Fibroblast of the aortic adventitia (primary cell): ENCODE results near the gene THSD1. TPM values are rescaled to one million over a fixed set of nuclear protein-coding genes. Genes with fewer than 3 reads are reported as not detected.

Source experiments
- DNase-seq: peaks from one replicate; pipeline ENCODE4 v3.0.0-alpha.2; 2010; ENCODE audit warnings: low read depth
- H3K4me3 ChIP-seq: 2 replicates; pipeline ENCODE4 v1.5.1; 2011; ENCODE audit warnings: low read depth, mild to moderate bottlenecking, control low read depth, low read length, moderate library complexity
- total RNA-seq: library from RNA; depleted of rRNA; stranded (reverse); fragments of >200 nt; gene quantifications from 2 replicates; pipeline ENCODE4 v1.2.3, GENCODE V29; 2012; ENCODE audit warnings: low replicate concordance
- TF ChIP-seq, protein P1 (sequence below): IDR thresholded peaks from 2 replicates; pipeline ENCODE4 v1.5.1; 2011; ENCODE audit warnings: mild to moderate bottlenecking, low read length, control low read depth, inconsistent platforms; ENCODE audit not compliant: insufficient read depth

THSD1 gene
- total RNA-seq, 1 donor = 6.0 TPM

- TF ChIP-seq, protein P1, sequence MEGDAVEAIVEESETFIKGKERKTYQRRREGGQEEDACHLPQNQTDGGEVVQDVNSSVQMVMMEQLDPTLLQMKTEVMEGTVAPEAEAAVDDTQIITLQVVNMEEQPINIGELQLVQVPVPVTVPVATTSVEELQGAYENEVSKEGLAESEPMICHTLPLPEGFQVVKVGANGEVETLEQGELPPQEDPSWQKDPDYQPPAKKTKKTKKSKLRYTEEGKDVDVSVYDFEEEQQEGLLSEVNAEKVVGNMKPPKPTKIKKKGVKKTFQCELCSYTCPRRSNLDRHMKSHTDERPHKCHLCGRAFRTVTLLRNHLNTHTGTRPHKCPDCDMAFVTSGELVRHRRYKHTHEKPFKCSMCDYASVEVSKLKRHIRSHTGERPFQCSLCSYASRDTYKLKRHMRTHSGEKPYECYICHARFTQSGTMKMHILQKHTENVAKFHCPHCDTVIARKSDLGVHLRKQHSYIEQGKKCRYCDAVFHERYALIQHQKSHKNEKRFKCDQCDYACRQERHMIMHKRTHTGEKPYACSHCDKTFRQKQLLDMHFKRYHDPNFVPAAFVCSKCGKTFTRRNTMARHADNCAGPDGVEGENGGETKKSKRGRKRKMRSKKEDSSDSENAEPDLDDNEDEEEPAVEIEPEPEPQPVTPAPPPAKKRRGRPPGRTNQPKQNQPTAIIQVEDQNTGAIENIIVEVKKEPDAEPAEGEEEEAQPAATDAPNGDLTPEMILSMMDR = no peak
- H3K4me3 ChIP-seq = peak overlapping the region; percentile 53
Measured at GRCh38 chr13:52450793-52451116, 44.8 kb upstream of the THSD1 start.

DNA sequence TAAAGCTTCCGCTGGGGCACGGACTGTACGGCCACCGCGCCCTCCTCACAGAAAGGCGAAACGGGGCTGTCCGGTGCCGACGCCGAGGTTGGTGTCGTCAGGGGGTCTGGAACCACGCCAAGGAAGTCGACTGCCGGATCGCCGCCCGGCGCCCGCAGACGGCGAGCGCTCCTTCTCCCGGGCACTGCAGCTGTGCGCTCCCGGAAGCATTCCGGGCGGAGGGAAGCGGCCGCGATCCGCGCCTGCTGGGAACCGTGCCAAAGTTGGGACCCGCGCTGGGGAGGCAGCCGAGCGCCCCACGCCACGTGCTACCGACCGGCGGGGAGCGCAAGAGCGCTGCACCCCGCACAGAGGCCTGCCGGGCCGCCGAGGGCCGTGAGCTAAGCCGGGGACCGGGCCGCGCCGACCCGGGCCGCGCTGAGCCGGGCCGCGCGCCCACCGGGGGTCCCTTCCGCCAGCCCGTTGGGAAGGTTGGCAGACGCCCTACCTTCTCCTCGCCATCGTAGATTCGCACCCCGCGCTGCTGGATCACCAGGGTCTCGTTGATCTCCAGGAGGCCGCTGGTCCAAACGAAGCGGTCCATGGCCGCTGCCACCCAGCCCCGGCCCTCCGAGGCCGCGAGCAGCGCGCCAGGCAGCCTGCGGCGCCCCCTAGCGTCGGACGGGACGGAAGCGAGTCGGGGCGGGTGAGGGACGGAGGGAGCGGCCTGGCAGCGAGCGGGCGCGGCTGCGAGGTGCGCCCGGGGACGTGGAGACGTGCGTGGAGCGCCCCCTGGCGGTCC, 44.2 kb upstream of the THSD1 start, which contains the start of gene VPS36:
Gene VPS36 (minus strand): TSS at position 623 of the 781 bp plus-strand sequence. CDS start 40 bp downstream, at position 583.
- TF ChIP-seq, protein P1 = peak; percentile 86
- peak within 1 kb of the TSS; percentile 83 for H3K4me3 ChIP-seq
- DNase-seq = peak; percentile 92

More at GRCh38 chr13:52450793-52451116, 44.8 kb upstream of the THSD1 start:
- DNase-seq = no peak

DNA sequence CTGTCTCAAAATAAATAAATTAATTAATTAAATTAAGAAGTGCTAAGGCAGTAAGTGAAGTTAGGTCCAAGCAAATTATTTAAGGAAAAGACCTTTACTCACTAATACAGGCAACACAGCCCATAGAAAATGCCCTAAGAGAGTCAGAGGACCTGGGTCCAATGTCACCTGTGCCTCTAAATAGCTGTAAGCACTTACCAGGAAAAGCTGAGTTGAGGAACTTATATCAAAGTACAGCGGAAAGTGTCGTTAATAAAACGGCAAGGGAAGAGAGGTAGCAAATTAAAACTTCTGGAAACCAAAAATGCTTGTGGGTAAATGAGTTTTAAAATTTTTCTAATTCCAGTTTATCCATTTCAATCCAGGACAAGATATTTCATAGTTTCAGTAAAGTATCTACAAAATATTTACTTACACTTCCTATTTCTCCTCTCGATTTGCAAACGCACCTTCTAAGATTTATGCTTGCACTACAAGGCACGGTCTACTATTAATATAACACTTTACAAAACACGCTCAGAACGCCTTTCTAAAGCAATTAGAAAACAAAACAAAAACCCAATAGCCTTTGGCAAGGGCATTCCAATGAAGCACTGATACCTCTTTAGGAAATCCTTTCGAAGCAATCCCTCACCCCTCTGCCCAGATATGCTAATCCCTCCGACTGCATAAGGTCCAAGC, 43.5 kb upstream of the THSD1 start:
- TF ChIP-seq, protein P1 = no peak
- no peak for DNase-seq
- peak overlapping the region; percentile 83 for H3K4me3 ChIP-seq

DNA sequence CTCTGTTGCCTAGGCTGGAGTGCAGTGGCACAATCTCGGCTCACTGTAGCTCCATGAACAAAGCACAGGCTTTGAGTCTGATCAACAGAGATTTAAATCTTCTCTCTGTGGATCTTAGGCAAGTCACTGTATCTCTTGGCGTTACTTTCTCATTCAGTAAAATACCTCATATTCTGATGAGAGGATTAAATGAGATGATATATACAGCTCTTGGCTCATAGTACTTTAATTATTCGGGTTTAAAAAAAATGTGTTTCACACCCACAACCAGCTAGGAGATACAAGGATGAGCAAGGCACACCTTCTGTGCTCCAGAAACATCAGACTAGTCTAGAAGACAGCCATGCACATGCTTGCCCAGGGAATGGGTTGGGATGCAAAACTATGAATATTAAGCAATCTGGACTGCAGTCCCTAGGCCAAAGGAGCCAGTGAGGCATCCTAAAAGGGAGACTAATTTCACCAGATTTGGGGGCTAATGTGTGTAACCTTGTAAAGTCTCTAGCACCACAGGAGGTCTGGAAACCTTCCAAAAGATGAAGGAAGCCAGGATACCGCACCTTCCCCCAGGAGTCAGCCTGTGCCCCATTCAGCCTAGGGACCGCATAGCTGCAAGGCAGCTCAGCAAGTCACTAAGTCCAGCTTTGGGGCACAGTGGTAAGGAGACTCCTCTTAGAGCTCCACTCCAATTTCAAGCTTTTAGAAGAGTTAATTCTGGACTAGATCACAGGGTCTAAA, 42.0 kb upstream of the THSD1 start:
- TF ChIP-seq, protein P1 = no peak
- no peak for DNase-seq
- H3K4me3 ChIP-seq = peak overlapping the region; percentile 37

DNA sequence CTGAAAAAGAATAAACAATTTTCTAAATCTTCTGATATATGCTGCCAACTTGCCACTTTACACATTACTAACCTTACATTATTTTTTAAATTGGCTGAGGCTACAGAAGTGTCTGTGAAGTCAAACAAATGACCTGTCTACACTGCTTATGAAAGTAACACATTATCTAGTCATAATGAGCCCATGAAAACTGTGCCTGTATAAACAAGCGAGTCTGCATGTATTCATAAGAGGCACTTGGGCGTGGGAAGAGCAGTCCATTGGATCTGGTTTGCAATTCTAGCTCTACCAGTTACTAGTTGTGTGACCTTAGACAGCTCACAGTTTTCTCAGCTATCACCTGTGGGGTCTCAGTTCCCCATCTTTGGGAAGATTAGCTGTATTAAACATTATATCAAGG, 41.4 kb upstream of the THSD1 start:
- H3K4me3 ChIP-seq = no peak overlapping the region
- DNase-seq = no peak
- TF ChIP-seq, protein P1 = no peak

DNA sequence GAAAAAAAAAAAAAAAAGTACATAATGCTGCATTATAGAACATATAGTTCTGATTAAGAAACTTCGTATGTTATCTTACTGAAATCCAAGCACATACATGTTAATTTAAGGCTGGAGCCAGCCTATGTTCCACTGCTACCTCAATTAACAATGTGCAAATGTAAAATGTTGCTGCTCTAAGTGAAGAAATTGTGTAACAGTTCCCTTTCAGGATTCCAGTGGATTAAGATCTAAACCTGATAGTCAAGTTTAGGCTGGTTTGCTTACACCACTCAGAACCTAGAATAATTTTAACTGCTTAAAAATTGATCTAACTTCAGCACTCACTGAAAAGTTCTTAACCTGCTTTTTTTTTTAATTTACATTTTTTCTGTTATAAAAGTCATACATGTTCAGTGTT, 40.3 kb upstream of the THSD1 start:
- DNase-seq = peak; percentile 11
- TF ChIP-seq, protein P1 = no peak
- H3K4me3 ChIP-seq = no peak overlapping the region
